H1 (cell line): ENCODE data around the gene CCDC127. TPM values are rescaled to one million over a fixed set of nuclear protein-coding genes. Genes with fewer than 3 reads are reported as not detected.

ENCODE experiments used
- CTCF ChIA-PET: fragments of 300-600 bp; sonication (Branson Sonifier 250); formaldehyde crosslinking; loops from one replicate; lab custom pipeline; 2021; ENCODE audit not compliant: partially characterized antibody; lab: Charles Lee
- POLR2A ChIA-PET: fragments of 300-600 bp; sonication (Branson Sonifier 250); formaldehyde crosslinking; loops from one replicate; lab custom pipeline; 2021; ENCODE audit warnings: inconsistent platforms; ENCODE audit not compliant: partially characterized antibody; lab: Charles Lee
- DNase-seq, 2 experiments: peaks; one replicate each; pipeline versions ENCODE4 v3.0.0 to v3.0.0-alpha.2; 2010 to 2022; ENCODE audit warnings: low spot score in 2 of 2, low read depth in 1 of 2, mixed read lengths in 1 of 2
- FAIRE-seq: peaks from 2 replicates; lab custom pipeline; 2011; peaks lifted over from hg19 to GRCh38; lab: Jason Lieb, UNC
- H2AFZ ChIP-seq: 2 replicates; pipeline ENCODE4 v1.8.1; 2012; ENCODE audit warnings: low read length, inconsistent platforms
- H2AK5ac ChIP-seq: 2 replicates; pipeline ENCODE4 v1.6.1; 2013; ENCODE audit warnings: low read depth, low read length
- H2BK120ac ChIP-seq: replicated peaks from 2 replicates; pipeline ENCODE3; 2013; ENCODE audit warnings: low read depth, low read length, inconsistent platforms
- H2BK12ac ChIP-seq: 2 replicates; pipeline ENCODE4 v1.6.1; 2013; ENCODE audit warnings: low read depth, low read length
- H2BK15ac ChIP-seq: 2 replicates; pipeline ENCODE4 v1.6.1; 2013; ENCODE audit warnings: low read length
- H2BK20ac ChIP-seq: 2 replicates; pipeline ENCODE4 v1.6.1; 2013; ENCODE audit warnings: low read length
- H2BK5ac ChIP-seq: 2 replicates; pipeline ENCODE4 v1.6.1; 2013; ENCODE audit warnings: low read depth, low read length
- H3K14ac ChIP-seq: 2 replicates; pipeline ENCODE4 v1.6.1; 2013; ENCODE audit warnings: inconsistent platforms; ENCODE audit not compliant: insufficient read length
- H3K18ac ChIP-seq: 2 replicates; pipeline ENCODE4 v1.6.1; 2013; ENCODE audit warnings: low read length; ENCODE audit errors: extremely low read depth
- H3K23ac ChIP-seq: 2 replicates; pipeline ENCODE4 v1.6.1; 2013; ENCODE audit warnings: inconsistent platforms; ENCODE audit not compliant: insufficient read length
- H3K23me2 ChIP-seq: 2 replicates; pipeline ENCODE4 v1.6.1; 2013; ENCODE audit warnings: low read depth, low read length
- H3K27ac ChIP-seq: 2 replicates; pipeline ENCODE4 v1.6.1; 2011; ENCODE audit warnings: low read depth, low read length, inconsistent platforms
- H3K27me3 ChIP-seq, 4 experiments: replicated peaks in 1 of 4; 1 replicate in 1 of 4; 2 replicates in 3 of 4; pipeline versions ENCODE4 v1.6.1 to v1.8.1; 2011 to 2013; ENCODE audit warnings: low read length in 3 of 4, mild to moderate bottlenecking in 3 of 4, inconsistent platforms in 2 of 4, mixed read lengths in 2 of 4, moderate library complexity in 1 of 4; ENCODE audit not compliant: control insufficient read depth in 3 of 4, insufficient read depth in 3 of 4; ENCODE audit errors: extremely low read depth in 1 of 4
- H3K36me3 ChIP-seq, 4 experiments: 2 replicates each; pipeline versions ENCODE4 v1.6.1 to v1.8.1; 2011 to 2013; ENCODE audit warnings: mild to moderate bottlenecking in 4 of 4, low read length in 3 of 4, moderate library complexity in 2 of 4, control low read depth in 1 of 4, inconsistent platforms in 1 of 4; ENCODE audit not compliant: insufficient read depth in 4 of 4, control insufficient read depth in 2 of 4
- H3K4ac ChIP-seq: replicated peaks from 2 replicates; pipeline ENCODE3; 2013; ENCODE audit warnings: low read length, low read depth, mixed read lengths, inconsistent platforms; ENCODE audit not compliant: insufficient read length
- H3K4me1 ChIP-seq, 4 experiments: replicated peaks in 1 of 4; 1 replicate in 1 of 4; 2 replicates in 3 of 4; pipeline versions ENCODE4 v1.6.1 to v1.8.1; 2011 to 2013; ENCODE audit warnings: low read length in 3 of 4, inconsistent platforms in 2 of 4, mixed read lengths in 1 of 4; ENCODE audit not compliant: insufficient read depth in 4 of 4, control insufficient read depth in 3 of 4
- H3K4me2 ChIP-seq, 2 experiments: 2 replicates each; pipeline versions ENCODE4 v1.6.1 to v1.8.1; 2011 to 2013; ENCODE audit warnings: low read depth in 2 of 2, low read length in 2 of 2, control low read depth in 1 of 2, inconsistent platforms in 1 of 2, mild to moderate bottlenecking in 1 of 2; ENCODE audit not compliant: insufficient read depth in 1 of 2
- H3K4me3 ChIP-seq, 4 experiments: fragments of 200-600, 300-600 bp in 1 of 4; sonication (generic), shearing (Covaris generic), sonication (Bioruptor Twin) in 1 of 4; 2 replicates each; pipeline versions ENCODE4 v1.5.1 to v1.8.1; 2011 to 2016; ENCODE audit warnings: low read length in 4 of 4, low read depth in 3 of 4, control low read depth in 2 of 4, inconsistent platforms in 2 of 4, mild to moderate bottlenecking in 2 of 4, mixed read lengths in 1 of 4, moderate library complexity in 1 of 4; ENCODE audit not compliant: insufficient read depth in 2 of 4; ENCODE audit errors: extremely low read depth in 1 of 4
- H3K56ac ChIP-seq: replicated peaks from 2 replicates; pipeline ENCODE3; 2013; ENCODE audit warnings: low read depth, mild to moderate bottlenecking, mixed read lengths, low read length, inconsistent platforms; ENCODE audit not compliant: insufficient read length
- H3K79me1 ChIP-seq: 2 replicates; pipeline ENCODE4 v1.6.1; 2013; ENCODE audit warnings: low read depth, low read length, control low read depth
- H3K79me2 ChIP-seq, 2 experiments: 2 replicates each; pipeline versions ENCODE4 v1.6.1 to v1.8.1; 2012 to 2013; ENCODE audit warnings: low read length in 2 of 2, mild to moderate bottlenecking in 2 of 2, inconsistent platforms in 1 of 2; ENCODE audit not compliant: insufficient read depth in 2 of 2, control insufficient read depth in 1 of 2
- H3K9ac ChIP-seq, 4 experiments: replicated peaks in 1 of 4; 1 replicate in 1 of 4; 2 replicates in 3 of 4; pipeline versions ENCODE4 v1.6.1 to v1.8.1; 2011 to 2013; ENCODE audit warnings: low read depth in 3 of 4, low read length in 3 of 4, control low read depth in 2 of 4, mild to moderate bottlenecking in 2 of 4, moderate library complexity in 2 of 4, inconsistent platforms in 1 of 4; ENCODE audit errors: extremely low read depth in 1 of 4
- H3K9me3 ChIP-seq, 2 experiments: 2 replicates each; pipeline versions ENCODE4 v1.6.1 to v1.8.1; 2012 to 2013; ENCODE audit warnings: mild to moderate bottlenecking in 2 of 2, moderate library complexity in 2 of 2, control low read depth in 1 of 2, inconsistent platforms in 1 of 2, low read depth in 1 of 2, low read length in 1 of 2, mixed read lengths in 1 of 2; ENCODE audit not compliant: insufficient read depth in 2 of 2
- H4K20me1 ChIP-seq, 2 experiments: replicated peaks in 1 of 2; 2 replicates each; pipeline versions ENCODE3 to v1.8.1; 2011 to 2013; ENCODE audit warnings: inconsistent platforms in 2 of 2, low read length in 2 of 2, mild to moderate bottlenecking in 1 of 2; ENCODE audit not compliant: insufficient read depth in 2 of 2, control insufficient read depth in 1 of 2
- H4K5ac ChIP-seq: 2 replicates; pipeline ENCODE4 v1.6.1; 2013; ENCODE audit warnings: low read length, low read depth, mixed read lengths, inconsistent platforms; ENCODE audit not compliant: insufficient read length
- H4K8ac ChIP-seq: 2 replicates; pipeline ENCODE4 v1.8.0; 2013; ENCODE audit warnings: mild to moderate bottlenecking, moderate library complexity, low read length, inconsistent platforms; ENCODE audit not compliant: insufficient read depth; ENCODE audit errors: extremely low read depth
- H4K91ac ChIP-seq: replicated peaks from 2 replicates; pipeline ENCODE3; 2013; ENCODE audit warnings: low read length, mixed read lengths, inconsistent platforms; ENCODE audit not compliant: insufficient read length
- CBX8 ChIP-seq: fragments of 300-800, 300-1000 bp; sonication (generic); IDR thresholded peaks from 2 replicates; pipeline ENCODE4 v1.7.1; 2016; ENCODE audit warnings: low read depth, low read length, borderline replicate concordance
- CREB1 ChIP-seq: IDR thresholded peaks from 2 replicates; pipeline ENCODE4 v1.6.1; 2012; ENCODE audit warnings: inconsistent platforms
- EZH2 ChIP-seq: fragments of 200-600 bp; sonication (generic); IDR thresholded peaks from 2 replicates; pipeline ENCODE4 v1.7.1; 2012; ENCODE audit warnings: low read depth, mild to moderate bottlenecking, moderate library complexity, low read length, inconsistent platforms; ENCODE audit not compliant: severe bottlenecking
- HDAC2 ChIP-seq, 2 experiments: fragments of 300-600 bp in 1 of 2; sonication (generic) in 1 of 2; IDR thresholded peaks; 2 replicates each; pipeline ENCODE4 v1.6.1; 2011 to 2012; ENCODE audit warnings: low read depth in 2 of 2, low read length in 2 of 2, mild to moderate bottlenecking in 2 of 2, moderate library complexity in 2 of 2, borderline replicate concordance in 1 of 2, inconsistent platforms in 1 of 2
- KDM5A ChIP-seq: fragments of 200-600 bp; IDR thresholded peaks from 2 replicates; pipeline ENCODE4 v1.7.1; 2012; ENCODE audit warnings: mild to moderate bottlenecking, low read length, inconsistent platforms, mixed read lengths
- PHF8 ChIP-seq: fragments of 200-600 bp; sonication (generic); conservative IDR thresholded peaks from 2 replicates; pipeline ENCODE4 v1.7.1; 2012; ENCODE audit warnings: low read depth, mild to moderate bottlenecking, inconsistent platforms, low read length, moderate library complexity
- POLR2A ChIP-seq, 2 experiments: IDR thresholded peaks; 1 replicate in 1 of 2; 2 replicates in 1 of 2; pipeline ENCODE4 v1.6.1; 2011; ENCODE audit warnings: low read depth in 2 of 2, low read length in 2 of 2, mild to moderate bottlenecking in 2 of 2; ENCODE audit errors: control extremely low read depth in 1 of 2
- RAD21 ChIP-seq, 2 experiments: IDR thresholded peaks in 1 of 2; conservative IDR thresholded peaks in 1 of 2; 2 replicates each; pipeline ENCODE4 v1.6.1; 2011; ENCODE audit warnings: low read depth in 2 of 2, low read length in 2 of 2, improper control_type of control experiment in 1 of 2, inconsistent platforms in 1 of 2, mild to moderate bottlenecking in 1 of 2, moderate library complexity in 1 of 2
- RBBP5 ChIP-seq: IDR thresholded peaks from 2 replicates; pipeline ENCODE4 v1.7.1; 2012; ENCODE audit warnings: low read depth, mild to moderate bottlenecking, inconsistent platforms, low read length, moderate library complexity, borderline replicate concordance
- RXRA ChIP-seq: IDR thresholded peaks from 2 replicates; pipeline ENCODE4 v1.6.1; 2011; ENCODE audit warnings: low read depth, mild to moderate bottlenecking, low read length, moderate library complexity; ENCODE audit not compliant: insufficient read depth
- WGBS, 2 experiments: shearing (Covaris generic) in 1 of 2; methylation state at CpG; one replicate each; pipeline versions ENCODE4 v1.1.6 to v1.1.7; 2013 to 2015; ENCODE audit warnings: low lambda C conversion rate in 2 of 2, mixed read lengths in 2 of 2, inconsistent platforms in 1 of 2, low coverage in 1 of 2, missing lambda C conversion rate in 1 of 2; ENCODE audit not compliant: insufficient replicate concordance in 2 of 2, insufficient coverage in 1 of 2, insufficient read length in 1 of 2; ENCODE audit errors: extremely low coverage in 1 of 2, missing lambda C conversion rate in 1 of 2; 5-methylcytosine and 5-hydroxymethylcytosine counted together
- polyA plus RNA-seq, 7 experiments: library from polyadenylated mRNA; depleted of rRNA in 3 of 7; stranded (reverse) in 5 of 7; unstranded in 2 of 7; fragments of >200 nt in 5 of 7; fragments of 200-250 nt in 2 of 7; gene quantifications; 1 replicate in 5 of 7; 2 replicates in 1 of 7; 4 replicates in 1 of 7; pipeline versions ENCODE4 v1.2.1 to v1.2.3, GENCODE V29; 2011 to 2013; ENCODE audit warnings: missing spikeins in 2 of 7, mixed read lengths in 2 of 7
- total RNA-seq: library from RNA; stranded (reverse); fragmentation: NEBNext Ultra II Directional; extraction: Animal tissue kit (Norgen Biotek cat#: 25700); gene quantifications from 2 replicates; pipeline ENCODE4 v1.2.1, GENCODE V29; 2021

CCDC127 gene
- total and polyA plus RNA-seq, 2 of the 8 experiments (the other 6 are each of a cell fraction or from before 2014, with no cell fraction given): 2.9 to 8.0 TPM

DNA sequence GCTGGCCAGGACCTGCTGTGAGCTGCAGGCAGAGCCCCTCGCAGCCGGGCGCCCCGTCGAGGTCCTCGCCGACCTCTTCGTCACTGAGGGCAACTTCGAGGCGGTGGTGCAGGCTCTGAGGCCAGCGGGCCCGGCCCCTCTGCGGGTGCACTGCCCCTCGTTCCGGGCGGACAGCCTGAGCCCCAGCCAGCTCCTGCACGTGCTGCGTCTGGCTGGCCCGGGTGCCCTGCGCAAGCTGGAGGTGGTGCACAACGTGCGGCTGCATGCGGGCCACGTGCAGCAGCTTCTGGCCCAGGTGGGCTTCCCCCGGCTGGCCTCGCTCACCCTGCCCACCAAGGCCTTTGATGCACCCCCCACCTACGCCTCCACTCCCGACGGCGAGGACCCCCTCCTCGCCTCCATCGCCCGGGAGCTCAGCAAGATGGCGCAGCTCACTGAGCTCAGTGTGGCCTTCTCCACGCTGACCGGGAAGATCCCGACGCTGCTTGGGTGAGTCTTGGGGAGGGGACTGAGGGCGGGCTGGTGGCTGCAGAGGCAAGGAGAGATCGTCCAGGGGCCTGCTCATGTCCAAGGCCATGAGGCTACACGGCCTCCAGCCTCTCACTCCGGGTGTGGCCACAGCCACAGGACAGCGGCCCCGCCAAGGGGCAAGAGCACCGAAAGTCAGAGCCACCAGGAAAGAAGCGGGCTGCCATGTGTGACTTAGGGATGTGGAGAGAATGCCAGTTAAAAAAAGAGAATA, 25.8 kb downstream of the CCDC127 start:
- H2AFZ ChIP-seq: no peak overlapping the region
- H2BK120ac ChIP-seq: no peak overlapping the region
- H3K79me1 ChIP-seq: no peaks in the 10 kb centered on the region; the same call in 1 of the 2 replicates
- peaks cover 3 to 12% of the 10 kb centered on the region in 2 experiments for H4K20me1 ChIP-seq
- H3K79me2 ChIP-seq: no peaks in the 10 kb centered on the region
- no peaks in the 10 kb centered on the region for H3K36me3 ChIP-seq
- no peak overlapping the region for H3K56ac ChIP-seq
- peaks cover 0 to 12% (median 9%) of the 10 kb centered on the region in 4 experiments; a peak in 5 of 7 replicates for H3K4me1 ChIP-seq
- no peaks in the 10 kb centered on the region for H3K23me2 ChIP-seq
- no peak overlapping the region for H3K27ac ChIP-seq
- H2BK5ac ChIP-seq: no peak overlapping the region
- H4K91ac ChIP-seq: no peak overlapping the region
- H2AK5ac ChIP-seq: no peak overlapping the region
- FAIRE-seq (no peak), DNase-seq (no peak)
- H3K4me2 ChIP-seq: no peak overlapping the region
- 92% methylated on average over 37 of the region's 46 CpGs; no CpG with 5 or more reads in 1 of the 2 experiments for WGBS, 2 experiments
- no peak overlapping the region for H2BK12ac ChIP-seq
- H3K27me3 ChIP-seq: no peaks in the 10 kb centered on the region
- no peak overlapping the region for H3K14ac ChIP-seq
- H3K4me3 ChIP-seq: no peak overlapping the region
- no peak overlapping the region for H4K8ac ChIP-seq
- no peak overlapping the region for H2BK20ac ChIP-seq
- H2BK15ac ChIP-seq: no peak overlapping the region
- no peaks in the 10 kb centered on the region for H3K9me3 ChIP-seq
- CTCF ChIA-PET: interaction anchor here (0.5 to 2.2 kb wide), 6 partner anchors 40 to 1426 kb away, joined by 3 to 7 read pairs (median 3); no protein-coding TSS in a partner anchor
- H3K18ac ChIP-seq: no peak overlapping the region
- H3K4ac ChIP-seq: no peak overlapping the region
- POLR2A ChIA-PET: interaction anchor here (0.6 to 3.1 kb wide), 7 partner anchors 9 to 111 kb away, joined by 3 to 11 read pairs (median 3); partner anchors contain the start of genes CCDC127 and SDHA
- H3K23ac ChIP-seq: no peak overlapping the region
- H3K9ac ChIP-seq: no peak overlapping the region
- no peak overlapping the region for H4K5ac ChIP-seq
- no peak for TF ChIP-seq PHF8
- TF ChIP-seq EZH2: no peak
- no peak for TF ChIP-seq RXRA
- no peak for TF ChIP-seq KDM5A
- TF ChIP-seq POLR2A (IDR thresholded peaks at IDR 0.05; ENCODE audit: control extremely low read depth in 1 of 2, low read depth in 2 of 2, low read length in 2 of 2): no peak
- no peak for TF ChIP-seq CREB1
- TF ChIP-seq RAD21 (IDR thresholded peaks at IDR 0.05 in 1 of 2, conservative IDR thresholded peaks at IDR 0.05 in 1 of 2; ENCODE audit: low read depth in 2 of 2, low read length in 2 of 2): no peak
- no peak for TF ChIP-seq CBX8
- no peak for TF ChIP-seq RBBP5
- TF ChIP-seq HDAC2 (IDR thresholded peaks at IDR 0.05; ENCODE audit: borderline replicate concordance in 1 of 2, low read depth in 2 of 2, low read length in 2 of 2): no peak
